ENCODE results near the gene MON1A.

Gene MON1A

DNA sequence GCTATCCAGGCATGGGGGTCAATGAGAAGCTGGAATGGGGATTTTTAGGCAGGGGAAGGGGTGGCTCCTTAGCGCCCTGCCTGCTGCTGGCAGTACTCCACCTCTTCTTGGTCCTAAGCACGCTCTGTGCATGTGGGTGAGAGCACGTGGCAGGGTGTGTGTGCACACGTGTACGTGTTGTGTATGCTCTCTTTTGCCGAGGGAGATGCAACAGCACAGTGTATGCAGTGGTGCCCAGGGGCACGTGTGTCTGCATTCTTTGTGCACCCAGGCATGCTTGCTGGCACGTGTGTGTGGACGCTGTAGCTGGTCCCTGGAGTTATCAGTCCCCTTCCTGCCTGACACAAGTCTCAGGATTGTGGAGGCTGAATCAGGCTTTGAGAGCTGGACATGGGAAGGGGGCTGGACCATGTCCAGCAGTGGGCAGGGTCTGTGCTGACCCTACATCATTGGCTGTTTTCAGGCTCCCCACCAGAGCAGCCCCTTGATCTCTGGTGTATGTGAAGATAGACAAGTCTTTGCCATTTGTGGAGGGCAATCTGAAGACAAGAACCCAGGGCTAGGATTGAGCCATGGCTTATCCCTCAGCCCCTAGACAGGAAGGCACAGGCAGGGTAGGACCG lies 58.0 kb downstream of the MON1A start:
- H3K9me3 ChIP-seq (ENCODE audit: insufficient read depth, low read depth, low read length), result peaks cover 6% of the 10 kb centered on the region
- H2BK12ac ChIP-seq (ENCODE audit: low read length), result no peak overlapping the region
- no peaks in the 10 kb centered on the region for H3K79me1 ChIP-seq (ENCODE audit: low read length)
- H4K12ac ChIP-seq (ENCODE audit: low read depth, low read length), result no peak overlapping the region
- no peaks in the 10 kb centered on the region for H3K79me2 ChIP-seq (ENCODE audit: control insufficient read depth, insufficient read depth, low read length, poor library complexity)
- H3K36me3 ChIP-seq (ENCODE audit: control insufficient read depth in 1 of 2, insufficient read depth in 2 of 2, low read length in 2 of 2), result no peaks in the 10 kb centered on the region
- H4K91ac ChIP-seq (ENCODE audit: low read depth, low read length), result no peak overlapping the region
- H3K4ac ChIP-seq (ENCODE audit: low read depth, low read length), result no peak overlapping the region
- no peak overlapping the region for H3K9ac ChIP-seq (ENCODE audit: low read length)
- peaks cover 27% of the 10 kb centered on the region for H3K27me3 ChIP-seq (ENCODE audit: insufficient read depth, low read length)
- no CpG with 5 or more reads among the region's 10 CpGs for WGBS (ENCODE audit: extremely low coverage, insufficient coverage, insufficient read length)
- no peak overlapping the region for H3K27ac ChIP-seq (ENCODE audit: low read depth, low read length)
- DNase-seq, result no peak
- H3K18ac ChIP-seq (ENCODE audit: low read length), result no peak overlapping the region
- no peak overlapping the region for H3K4me2 ChIP-seq (ENCODE audit: low read length)
- no peak overlapping the region for H2AFZ ChIP-seq (ENCODE audit: insufficient read depth, low read length, poor library complexity)
- no peak overlapping the region for H4K8ac ChIP-seq (ENCODE audit: low read depth, low read length)
- no peak overlapping the region for H3K14ac ChIP-seq (ENCODE audit: low read length)
- H3K4me1 ChIP-seq (ENCODE audit: control insufficient read depth in 1 of 2, insufficient read depth in 2 of 2, low read length in 2 of 2), result peaks cover 4 to 6% of the 10 kb centered on the region in 2 experiments
- H3K4me3 ChIP-seq (ENCODE audit: low read depth, low read length), result peak overlapping the region; percentile 33
- H3K23ac ChIP-seq (ENCODE audit: low read length), result no peak overlapping the region
- no peak overlapping the region for H2AK5ac ChIP-seq (ENCODE audit: low read length)
- H2BK120ac ChIP-seq (ENCODE audit: insufficient read depth, low read length, poor library complexity), result no peak overlapping the region
- H2BK5ac ChIP-seq (ENCODE audit: low read depth, low read length, poor library complexity), result no peak overlapping the region

DNA sequence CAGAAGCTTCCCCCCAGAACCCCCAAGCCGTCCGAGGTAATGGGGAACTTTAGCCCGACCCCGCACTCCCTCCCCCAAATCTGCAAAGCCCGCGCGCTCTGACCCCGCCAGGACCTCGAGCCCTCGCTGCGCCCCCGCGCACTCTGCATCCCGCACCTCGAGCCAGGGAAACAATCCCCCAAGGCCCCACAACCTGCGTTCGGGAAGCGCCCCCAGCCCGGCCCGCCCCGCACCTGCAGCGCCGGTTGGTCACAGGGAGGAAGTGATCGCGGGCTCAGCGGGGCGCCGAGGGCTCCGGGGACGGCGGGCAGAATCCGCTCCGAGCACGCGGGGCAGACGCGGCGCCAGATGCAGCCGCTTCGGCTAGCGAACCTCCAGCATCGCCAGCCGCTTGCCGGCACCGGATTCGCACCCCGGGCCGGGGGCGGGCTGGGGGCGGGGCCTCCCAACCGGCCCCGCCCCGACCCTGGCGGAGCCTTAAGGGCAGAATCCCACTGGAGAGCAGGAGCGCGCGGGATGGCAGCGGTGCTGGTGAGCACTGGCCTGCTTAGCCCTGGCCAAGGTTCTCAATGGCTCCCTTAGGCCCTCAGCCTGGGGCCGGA lies 60.0 kb downstream of the MON1A start, which contains the start of gene CAMKV:
TSS of gene CAMKV (minus strand) at position 382 of the 602 bp plus-strand sequence. CDS start 7,518 bp downstream, outside the sequence.
- Histone ChIP-seq H3K4me1 (ENCODE audit: control insufficient read depth in 1 of 2, insufficient read depth in 2 of 2, low read length in 2 of 2) (peaks cover 4 to 6% of the 10 kb centered on the region in 2 experiments), H3K23ac (ENCODE audit: low read length) (no peak within 1 kb of the TSS), H3K9me3 (ENCODE audit: insufficient read depth, low read depth, low read length) (peaks cover 3% of the 10 kb centered on the region), H3K79me1 (ENCODE audit: low read length) (no peaks in the 10 kb centered on the region), H3K14ac (ENCODE audit: low read length) (no peak within 1 kb of the TSS), H4K12ac (ENCODE audit: low read depth, low read length) (no peak within 1 kb of the TSS), H2AFZ (ENCODE audit: insufficient read depth, low read length, poor library complexity) (no peak within 1 kb of the TSS), H4K8ac (ENCODE audit: low read depth, low read length) (no peak within 1 kb of the TSS), H3K27ac (ENCODE audit: low read depth, low read length) (no peak within 1 kb of the TSS), H2BK5ac (ENCODE audit: low read depth, low read length, poor library complexity) (no peak within 1 kb of the TSS), H3K18ac (ENCODE audit: low read length) (no peak within 1 kb of the TSS), H3K79me2 (ENCODE audit: control insufficient read depth, insufficient read depth, low read length, poor library complexity) (no peaks in the 10 kb centered on the region), H2AK5ac (ENCODE audit: low read length) (no peak within 1 kb of the TSS), H3K36me3 (ENCODE audit: control insufficient read depth in 1 of 2, insufficient read depth in 2 of 2, low read length in 2 of 2) (no peaks in the 10 kb centered on the region), H2BK120ac (ENCODE audit: insufficient read depth, low read length, poor library complexity) (no peak within 1 kb of the TSS), H3K4me3 (ENCODE audit: low read depth, low read length) (no peak within 1 kb of the TSS), H4K91ac (ENCODE audit: low read depth, low read length) (no peak within 1 kb of the TSS), H3K27me3 (ENCODE audit: insufficient read depth, low read length) (peaks cover 27% of the 10 kb centered on the region), H3K9ac (ENCODE audit: low read length) (no peak within 1 kb of the TSS), H2BK12ac (ENCODE audit: low read length) (no peak within 1 kb of the TSS), H3K4ac (ENCODE audit: low read depth, low read length) (no peak within 1 kb of the TSS), H3K4me2 (ENCODE audit: low read length) (peak within 1 kb of the TSS; percentile 52)
- WGBS (ENCODE audit: extremely low coverage, insufficient coverage, insufficient read length), result no CpG with 5 or more reads among the region's 59 CpGs
- DNase-seq, result no peak

- no peak overlapping the region for H2AK5ac ChIP-seq (ENCODE audit: low read length)
- no CpG with 5 or more reads among the region's 23 CpGs for WGBS (ENCODE audit: extremely low coverage, insufficient coverage, insufficient read length)
- H2BK12ac ChIP-seq (ENCODE audit: low read length), result no peak overlapping the region
These were observed 60.6 kb downstream of the MON1A start for GRCh38 chr3:49868862-49869466.

GRCh38 chr3:49867871-49868321 lies 61.7 kb downstream of the MON1A start:
- Histone ChIP-seq H3K9ac (ENCODE audit: low read length) (no peak overlapping the region), H2AFZ (ENCODE audit: insufficient read depth, low read length, poor library complexity) (no peak overlapping the region), H2BK12ac (ENCODE audit: low read length) (no peak overlapping the region), H3K9me3 (ENCODE audit: insufficient read depth, low read depth, low read length) (peaks cover 3% of the 10 kb centered on the region), H4K8ac (ENCODE audit: low read depth, low read length) (no peak overlapping the region), H3K14ac (ENCODE audit: low read length) (no peak overlapping the region), H3K79me2 (ENCODE audit: control insufficient read depth, insufficient read depth, low read length, poor library complexity) (no peaks in the 10 kb centered on the region), H3K79me1 (ENCODE audit: low read length) (no peaks in the 10 kb centered on the region), H4K91ac (ENCODE audit: low read depth, low read length) (no peak overlapping the region), H3K23ac (ENCODE audit: low read length) (no peak overlapping the region), H3K4me2 (ENCODE audit: low read length) (no peak overlapping the region), H2AK5ac (ENCODE audit: low read length) (no peak overlapping the region), H3K27me3 (ENCODE audit: insufficient read depth, low read length) (peaks cover 27% of the 10 kb centered on the region), H3K4me3 (ENCODE audit: low read depth, low read length) (no peak overlapping the region), H3K27ac (ENCODE audit: low read depth, low read length) (no peak overlapping the region), H4K12ac (ENCODE audit: low read depth, low read length) (no peak overlapping the region), H3K36me3 (ENCODE audit: control insufficient read depth in 1 of 2, insufficient read depth in 2 of 2, low read length in 2 of 2) (no peaks in the 10 kb centered on the region), H3K4me1 (ENCODE audit: control insufficient read depth in 1 of 2, insufficient read depth in 2 of 2, low read length in 2 of 2) (peaks cover 4 to 6% of the 10 kb centered on the region in 2 experiments), H2BK120ac (ENCODE audit: insufficient read depth, low read length, poor library complexity) (no peak overlapping the region), H3K18ac (ENCODE audit: low read length) (no peak overlapping the region), H2BK5ac (ENCODE audit: low read depth, low read length, poor library complexity) (no peak overlapping the region), H3K4ac (ENCODE audit: low read depth, low read length) (no peak overlapping the region)
- no CpG with 5 or more reads among the region's 7 CpGs for WGBS (ENCODE audit: extremely low coverage, insufficient coverage, insufficient read length)
- DNase-seq, result peak in 1 of 2 donors; percentile 25

More at GRCh38 chr3:49868862-49869466, 60.6 kb downstream of the MON1A start:
- no peaks in the 10 kb centered on the region for H3K79me2 ChIP-seq (ENCODE audit: control insufficient read depth, insufficient read depth, low read length, poor library complexity)
- H3K18ac ChIP-seq (ENCODE audit: low read length), result no peak overlapping the region
- peaks cover 4 to 6% of the 10 kb centered on the region in 2 experiments for H3K4me1 ChIP-seq (ENCODE audit: control insufficient read depth in 1 of 2, insufficient read depth in 2 of 2, low read length in 2 of 2)
- H2BK5ac ChIP-seq (ENCODE audit: low read depth, low read length, poor library complexity), result no peak overlapping the region
- peaks cover 3% of the 10 kb centered on the region for H3K9me3 ChIP-seq (ENCODE audit: insufficient read depth, low read depth, low read length)
- no peak overlapping the region for H3K23ac ChIP-seq (ENCODE audit: low read length)
- no peak overlapping the region for H3K27ac ChIP-seq (ENCODE audit: low read depth, low read length)
- H2BK120ac ChIP-seq (ENCODE audit: insufficient read depth, low read length, poor library complexity), result no peak overlapping the region
- DNase-seq, result no peak
- no peak overlapping the region for H4K8ac ChIP-seq (ENCODE audit: low read depth, low read length)
- peak overlapping the region; percentile 52 for H3K4me2 ChIP-seq (ENCODE audit: low read length)
- no peak overlapping the region for H2AFZ ChIP-seq (ENCODE audit: insufficient read depth, low read length, poor library complexity)
- no peaks in the 10 kb centered on the region for H3K79me1 ChIP-seq (ENCODE audit: low read length)
- no peak overlapping the region for H4K91ac ChIP-seq (ENCODE audit: low read depth, low read length)
- H3K9ac ChIP-seq (ENCODE audit: low read length), result no peak overlapping the region
- H3K27me3 ChIP-seq (ENCODE audit: insufficient read depth, low read length), result peaks cover 27% of the 10 kb centered on the region
- H3K14ac ChIP-seq (ENCODE audit: low read length), result no peak overlapping the region
- H3K4ac ChIP-seq (ENCODE audit: low read depth, low read length), result no peak overlapping the region
- no peaks in the 10 kb centered on the region for H3K36me3 ChIP-seq (ENCODE audit: control insufficient read depth in 1 of 2, insufficient read depth in 2 of 2, low read length in 2 of 2)
- no peak overlapping the region for H3K4me3 ChIP-seq (ENCODE audit: low read depth, low read length)
- H4K12ac ChIP-seq (ENCODE audit: low read depth, low read length), result no peak overlapping the region
